OCI-LY7 (cell line): Measurements from ENCODE around the gene C10orf62.

Experiments
- EZH2phosphoT487 ChIP-seq: fragments of 200-600 bp; sonication (generic); IDR thresholded peaks from 2 replicates; pipeline ENCODE4 v1.6.1; 2018; ENCODE audit warnings: low read depth, borderline replicate concordance, mild to moderate bottlenecking, mixed run types, antibody characterized with exemption, low read length, moderate library complexity, mixed read lengths
- TF ChIP-seq, protein P1 (sequence below): fragments of 200-600 bp; sonication (generic); conservative IDR thresholded peaks from 2 replicates; pipeline ENCODE4 v1.5.1; 2014; ENCODE audit warnings: mild to moderate bottlenecking, antibody characterized with exemption, low read length, moderate library complexity, mixed read lengths

GRCh38 chr10:97570789-97571471 lies 18.6 kb upstream of the C10orf62 start:
- TF ChIP-seq, protein P1, sequence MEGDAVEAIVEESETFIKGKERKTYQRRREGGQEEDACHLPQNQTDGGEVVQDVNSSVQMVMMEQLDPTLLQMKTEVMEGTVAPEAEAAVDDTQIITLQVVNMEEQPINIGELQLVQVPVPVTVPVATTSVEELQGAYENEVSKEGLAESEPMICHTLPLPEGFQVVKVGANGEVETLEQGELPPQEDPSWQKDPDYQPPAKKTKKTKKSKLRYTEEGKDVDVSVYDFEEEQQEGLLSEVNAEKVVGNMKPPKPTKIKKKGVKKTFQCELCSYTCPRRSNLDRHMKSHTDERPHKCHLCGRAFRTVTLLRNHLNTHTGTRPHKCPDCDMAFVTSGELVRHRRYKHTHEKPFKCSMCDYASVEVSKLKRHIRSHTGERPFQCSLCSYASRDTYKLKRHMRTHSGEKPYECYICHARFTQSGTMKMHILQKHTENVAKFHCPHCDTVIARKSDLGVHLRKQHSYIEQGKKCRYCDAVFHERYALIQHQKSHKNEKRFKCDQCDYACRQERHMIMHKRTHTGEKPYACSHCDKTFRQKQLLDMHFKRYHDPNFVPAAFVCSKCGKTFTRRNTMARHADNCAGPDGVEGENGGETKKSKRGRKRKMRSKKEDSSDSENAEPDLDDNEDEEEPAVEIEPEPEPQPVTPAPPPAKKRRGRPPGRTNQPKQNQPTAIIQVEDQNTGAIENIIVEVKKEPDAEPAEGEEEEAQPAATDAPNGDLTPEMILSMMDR, result no peak
- TF ChIP-seq EZH2phosphoT487, result no peak
